HFF-Myc (cell line): ENCODE results near the gene B3GNT8.
A peak's percentile ranks its signal among the peaks of the same experiment; 100 is the strongest.
"Not testable (repeated sequence)": the region's sequence is repeated elsewhere in the genome, so short reads cannot be mapped to it uniquely, and the experiment has no call there.

Experiments used
- DNase-seq: peaks from one replicate; pipeline ENCODE4 v3.0.0-alpha.2; 2011; ENCODE audit warnings: low read depth; ENCODE audit errors: extremely low read depth
- H3K4me3 ChIP-seq: replicated peaks from 2 replicates; pipeline ENCODE4 v1.5.1; 2011; ENCODE audit warnings: low read depth, mild to moderate bottlenecking, control low read depth, low read length
- TF ChIP-seq, protein P1 (sequence below): IDR thresholded peaks from 2 replicates; pipeline ENCODE4 v1.5.1; 2012; ENCODE audit warnings: mild to moderate bottlenecking, low read depth, low read length, control low read depth; ENCODE audit errors: missing control alignments

The B3GNT8 gene

DNA sequence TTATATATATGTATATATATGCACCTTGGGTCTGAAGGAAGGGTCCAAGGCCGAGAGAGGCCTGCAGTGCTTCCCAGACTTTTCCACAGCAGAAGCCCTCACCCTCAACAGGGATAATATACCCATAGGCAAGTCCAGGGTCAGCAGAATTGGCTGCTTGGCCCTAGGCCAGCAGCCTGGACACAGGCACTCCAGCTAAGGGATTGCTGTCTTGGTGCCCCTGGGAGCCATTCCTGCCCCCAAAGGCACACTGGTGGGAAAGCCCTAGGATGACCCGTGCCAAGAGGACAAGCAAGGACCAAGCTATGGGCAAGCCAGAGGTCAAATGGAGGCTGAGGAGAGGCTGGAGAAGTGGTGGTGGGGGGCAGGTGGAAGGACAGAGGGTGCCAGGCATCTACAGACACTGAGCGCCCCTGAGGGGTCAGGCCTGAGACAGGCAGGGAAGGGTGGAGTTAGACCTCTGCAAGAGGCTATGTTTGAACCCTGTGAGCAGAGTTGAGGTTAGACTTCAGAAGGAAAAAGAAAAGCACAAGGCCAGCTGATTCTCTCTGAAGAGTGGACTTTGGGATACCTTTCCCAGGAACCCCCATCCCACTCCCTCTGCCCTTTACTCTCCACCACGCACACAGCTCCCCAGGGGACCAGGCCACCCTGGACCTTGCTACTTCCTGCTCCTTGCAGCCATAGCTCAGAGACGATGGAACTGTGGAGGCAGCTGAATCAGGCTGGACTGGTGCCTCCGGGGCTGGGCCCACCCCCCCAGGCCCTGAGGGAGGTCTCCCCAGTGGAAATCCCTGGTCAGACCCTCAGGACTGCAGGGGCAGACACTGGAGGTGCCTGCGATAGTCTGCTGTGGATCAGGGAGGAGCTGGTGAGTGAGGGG is 15.5 kb upstream of the B3GNT8 start, which contains the start of gene ERICH4:
Gene ERICH4, plus strand, starts transcription at position 684 of the 883 bp plus-strand sequence. Its CDS starts 14 bp downstream, at position 698.
- DNase-seq, result no peak
- H3K4me3 ChIP-seq, result no peak within 1 kb of the TSS
- TF ChIP-seq, protein P1, sequence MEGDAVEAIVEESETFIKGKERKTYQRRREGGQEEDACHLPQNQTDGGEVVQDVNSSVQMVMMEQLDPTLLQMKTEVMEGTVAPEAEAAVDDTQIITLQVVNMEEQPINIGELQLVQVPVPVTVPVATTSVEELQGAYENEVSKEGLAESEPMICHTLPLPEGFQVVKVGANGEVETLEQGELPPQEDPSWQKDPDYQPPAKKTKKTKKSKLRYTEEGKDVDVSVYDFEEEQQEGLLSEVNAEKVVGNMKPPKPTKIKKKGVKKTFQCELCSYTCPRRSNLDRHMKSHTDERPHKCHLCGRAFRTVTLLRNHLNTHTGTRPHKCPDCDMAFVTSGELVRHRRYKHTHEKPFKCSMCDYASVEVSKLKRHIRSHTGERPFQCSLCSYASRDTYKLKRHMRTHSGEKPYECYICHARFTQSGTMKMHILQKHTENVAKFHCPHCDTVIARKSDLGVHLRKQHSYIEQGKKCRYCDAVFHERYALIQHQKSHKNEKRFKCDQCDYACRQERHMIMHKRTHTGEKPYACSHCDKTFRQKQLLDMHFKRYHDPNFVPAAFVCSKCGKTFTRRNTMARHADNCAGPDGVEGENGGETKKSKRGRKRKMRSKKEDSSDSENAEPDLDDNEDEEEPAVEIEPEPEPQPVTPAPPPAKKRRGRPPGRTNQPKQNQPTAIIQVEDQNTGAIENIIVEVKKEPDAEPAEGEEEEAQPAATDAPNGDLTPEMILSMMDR, result no peak

DNA sequence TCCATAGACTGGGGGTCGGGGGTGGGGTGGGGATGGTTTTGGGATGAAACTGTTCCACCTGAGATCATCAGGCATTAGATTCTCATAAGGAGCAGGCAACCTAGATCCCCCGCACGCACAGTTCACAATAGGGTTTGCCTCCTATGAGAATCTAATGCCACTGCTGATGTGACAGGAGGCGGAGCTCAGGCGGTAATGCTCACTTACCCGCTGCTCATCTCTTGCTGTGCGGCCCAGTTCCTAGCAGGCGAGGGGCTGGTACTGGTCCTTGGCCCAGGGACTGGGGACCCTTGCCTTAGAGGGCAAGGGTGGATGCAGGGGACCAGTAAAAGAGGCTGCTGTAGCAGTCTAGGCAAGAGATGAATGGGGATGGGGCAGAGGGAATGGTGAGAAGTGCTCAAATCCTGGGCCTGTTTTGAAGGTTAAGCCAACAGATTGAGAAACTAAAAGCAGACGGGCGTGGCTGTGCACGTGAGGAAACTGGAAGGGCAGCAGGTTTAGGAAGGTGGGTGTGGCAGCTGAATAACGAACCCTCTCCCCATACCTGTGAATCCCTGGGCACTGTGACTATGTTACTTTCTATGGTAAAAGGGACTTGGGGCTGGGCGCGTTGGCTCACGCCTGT is 14.3 kb upstream of the B3GNT8 start:
- DNase-seq, result no peak
- TF ChIP-seq, protein P1, result no peak

DNA sequence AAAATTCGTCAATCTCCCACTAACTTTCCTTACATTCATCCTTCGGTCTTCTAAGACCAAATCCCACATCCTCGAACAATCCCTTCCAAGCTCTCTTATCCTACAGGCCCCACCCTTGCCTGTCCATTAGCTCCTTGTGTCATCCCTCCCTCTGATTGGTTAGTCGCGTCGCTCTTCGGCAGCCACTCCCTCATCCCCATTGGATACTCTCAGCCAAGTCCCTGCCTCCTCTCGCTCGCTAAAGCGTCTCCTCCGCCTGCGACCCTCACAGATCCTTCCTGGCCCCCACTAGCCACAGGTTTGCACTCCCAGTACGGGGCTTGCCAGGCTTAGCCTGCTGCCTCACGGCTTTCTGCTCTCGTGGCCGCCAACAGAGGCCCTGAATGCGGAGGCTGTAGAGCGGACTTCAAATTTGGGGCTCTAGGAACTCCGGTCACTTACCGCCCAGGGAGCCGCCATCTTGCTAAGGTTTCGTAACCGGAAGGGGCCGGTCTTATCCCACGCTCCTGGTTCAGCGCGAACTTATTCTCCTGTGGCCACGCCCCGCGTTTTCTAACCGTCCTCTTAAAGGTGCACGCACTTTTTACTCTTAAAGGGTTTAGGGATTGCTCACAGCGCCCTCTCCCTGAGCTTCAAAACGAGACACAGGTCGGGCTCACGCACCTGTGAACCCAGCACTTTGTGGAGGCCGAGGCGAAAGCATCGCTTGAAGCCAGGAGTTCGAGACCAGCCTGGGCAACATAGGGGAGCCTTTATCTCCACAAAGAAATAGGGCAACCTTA is 12.5 kb upstream of the B3GNT8 start, which contains the start of gene DMAC2:
Gene DMAC2, minus strand, starts transcription at position 472 of the 782 bp plus-strand sequence. Its CDS starts 13 bp downstream, at position 459.
- peak; percentile 96 for DNase-seq
- TF ChIP-seq, protein P1, result peak; percentile 59
- peak within 1 kb of the TSS; percentile 77 for H3K4me3 ChIP-seq

More for the DNA sequence above, 14.3 kb upstream of the B3GNT8 start:
- no peak overlapping the region for H3K4me3 ChIP-seq

DNA sequence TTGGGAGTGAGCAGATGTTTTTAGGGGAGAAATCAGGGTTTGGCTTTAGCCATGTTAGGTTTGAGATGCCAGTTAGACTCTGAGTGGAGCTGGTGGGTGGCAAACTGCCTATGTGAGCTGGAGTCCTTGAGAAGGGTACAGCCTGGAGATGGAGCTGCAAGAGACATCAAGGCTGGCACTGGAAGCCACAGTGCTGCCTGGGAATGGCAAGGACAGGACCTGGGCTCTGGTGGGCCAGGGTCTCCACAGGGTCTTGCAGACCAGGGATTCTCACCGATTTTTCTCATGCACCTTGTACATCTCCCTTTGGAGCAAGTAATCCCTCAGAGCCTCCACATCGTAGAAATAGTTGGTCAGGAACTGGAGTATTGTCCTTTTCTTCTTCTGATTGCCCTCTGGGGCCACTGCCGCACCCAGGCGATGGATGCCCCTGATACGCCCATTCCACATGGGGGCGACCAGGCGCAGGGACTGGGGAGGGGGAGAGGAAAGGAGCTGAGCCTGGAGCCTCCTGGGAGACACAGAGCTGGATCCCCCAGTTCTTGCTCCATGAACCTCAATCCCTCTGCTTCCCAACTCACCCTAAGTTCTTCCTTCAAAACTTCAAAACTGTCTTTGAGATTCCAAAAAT is 10.9 kb upstream of the B3GNT8 start:
- no peak overlapping the region; the same call in 1 of the 2 replicates for H3K4me3 ChIP-seq
- TF ChIP-seq, protein P1, result no peak
- no peak for DNase-seq

DNA sequence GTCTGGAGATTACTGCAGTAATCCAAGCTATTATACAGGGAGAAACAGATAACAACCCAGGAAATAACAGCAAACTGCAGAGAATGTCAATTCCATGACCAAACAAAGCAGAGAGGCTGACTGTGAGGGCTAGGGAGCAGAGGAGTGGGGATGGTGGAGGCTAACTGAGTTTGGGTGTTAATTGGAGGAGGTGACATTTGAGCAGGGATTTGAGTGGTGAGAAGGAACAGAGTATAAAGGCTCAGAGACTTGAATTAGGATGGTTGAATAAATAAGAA is 9.4 kb upstream of the B3GNT8 start:
- TF ChIP-seq, protein P1, result no peak
- no peak for DNase-seq
- H3K4me3 ChIP-seq, result no peak overlapping the region

DNA sequence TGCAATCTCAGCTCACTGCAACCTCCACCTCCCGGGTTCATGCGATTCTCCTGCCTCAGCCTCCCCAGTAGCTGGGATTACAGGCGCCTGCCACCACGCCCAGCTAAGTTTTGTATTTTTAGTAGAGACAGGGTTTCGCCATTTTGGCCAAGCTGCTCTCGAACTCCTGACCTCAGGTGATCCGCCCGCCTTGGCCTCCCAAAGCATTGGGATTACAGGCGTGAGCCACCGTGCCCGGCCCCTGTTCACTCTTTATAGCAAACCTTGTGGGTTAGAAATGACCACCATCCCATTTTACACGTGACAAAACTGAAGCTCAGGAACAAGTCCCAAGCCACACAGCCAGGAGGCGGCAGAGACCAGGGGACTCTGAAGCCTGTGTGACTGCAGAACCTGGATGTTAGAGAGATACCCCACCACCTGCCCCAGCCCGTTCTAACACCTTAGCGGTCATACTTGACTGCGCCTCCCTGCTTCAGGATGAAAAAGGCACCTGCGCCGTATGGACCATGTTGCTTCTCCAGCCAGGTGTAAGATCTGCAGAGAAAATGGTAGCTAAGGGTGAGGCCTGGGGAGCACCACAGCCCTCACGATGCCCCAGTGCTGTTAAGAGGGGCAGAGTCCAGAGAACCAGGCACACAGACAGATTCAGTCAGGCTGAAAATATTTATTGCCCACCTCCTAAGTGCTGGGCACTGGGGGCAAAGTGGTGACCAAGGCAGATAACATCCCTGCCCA is 8.9 kb upstream of the B3GNT8 start:
- no peak overlapping the region for H3K4me3 ChIP-seq
- TF ChIP-seq, protein P1, result no peak
- no peak for DNase-seq

DNA sequence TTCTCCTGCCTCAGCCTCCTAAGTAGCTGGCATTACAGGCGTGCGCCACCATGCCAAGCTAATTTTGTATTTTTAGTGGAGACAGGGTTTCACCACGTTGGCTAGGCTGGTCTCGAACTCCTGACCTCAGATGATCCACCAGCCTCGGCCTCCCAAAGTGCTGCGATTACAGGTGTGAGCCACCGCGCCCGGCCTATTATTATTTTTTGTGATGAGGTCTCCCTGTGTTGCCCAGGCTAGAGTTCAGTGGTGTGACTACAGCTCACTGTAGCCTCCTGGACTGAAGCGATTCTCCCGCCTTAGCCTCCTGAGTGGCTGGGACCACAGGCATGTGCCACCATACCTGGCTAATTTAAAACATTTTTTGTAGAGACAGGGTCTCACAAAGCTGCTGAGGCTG is 8.2 kb upstream of the B3GNT8 start:
- not testable (repeated sequence) for H3K4me3 ChIP-seq

More for the DNA sequence above, 8.2 kb upstream of the B3GNT8 start:
- DNase-seq, result not testable (repeated sequence)
